ENCODE data around the gene CACNA1C.

Gene CACNA1C

GRCh38 chr12:2642176-2642892, 589.5 kb downstream of the CACNA1C start:
- TF ChIP-seq CTCF (IDR thresholded peaks at IDR 0.05; ENCODE audit: low read depth, low read length, missing control alignments): no peak
- H3K4me3 ChIP-seq (ENCODE audit: low read depth, low read length): no peak overlapping the region
- in situ Hi-C loops (cut with HindIII; ENCODE audit: low sequenced_read_pairs): no loop called here
- no peak for DNase-seq (ENCODE audit: low read depth)

GRCh38 chr12:2642896-2643425, 590.2 kb downstream of the CACNA1C start:
- no peak for TF ChIP-seq CTCF (IDR thresholded peaks at IDR 0.05; ENCODE audit: low read depth, low read length, missing control alignments)
- no peak overlapping the region for H3K4me3 ChIP-seq (ENCODE audit: low read depth, low read length)
- in situ Hi-C loops (cut with HindIII; ENCODE audit: low sequenced_read_pairs): no loop called here
- DNase-seq (ENCODE audit: low read depth): no peak

GRCh38 chr12:2643576-2644135, 590.9 kb downstream of the CACNA1C start:
- in situ Hi-C loops (cut with HindIII; ENCODE audit: low sequenced_read_pairs): no loop called here
- no peak overlapping the region for H3K4me3 ChIP-seq (ENCODE audit: low read depth, low read length)
- no peak for DNase-seq (ENCODE audit: low read depth)
- TF ChIP-seq CTCF (IDR thresholded peaks at IDR 0.05; ENCODE audit: low read depth, low read length, missing control alignments): no peak

GRCh38 chr12:2644683-2645405, 592.1 kb downstream of the CACNA1C start:
- TF ChIP-seq CTCF (IDR thresholded peaks at IDR 0.05; ENCODE audit: low read depth, low read length, missing control alignments): no peak
- in situ Hi-C loops (cut with HindIII; ENCODE audit: low sequenced_read_pairs): no loop called here
- no peak overlapping the region for H3K4me3 ChIP-seq (ENCODE audit: low read depth, low read length)
- no peak for DNase-seq (ENCODE audit: low read depth)

- DNase-seq (ENCODE audit: low read depth): no peak
- no peak for TF ChIP-seq CTCF (IDR thresholded peaks at IDR 0.05; ENCODE audit: low read depth, low read length, missing control alignments)
- H3K4me3 ChIP-seq (ENCODE audit: low read depth, low read length): no peak overlapping the region
- in situ Hi-C loops (cut with HindIII; ENCODE audit: low sequenced_read_pairs): no loop called here
Observed at GRCh38 chr12:2645460-2645859, 592.7 kb downstream of the CACNA1C start.

GRCh38 chr12:2646341-2646740, 593.6 kb downstream of the CACNA1C start:
- in situ Hi-C loops (cut with HindIII; ENCODE audit: low sequenced_read_pairs): no loop called here
- H3K4me3 ChIP-seq (ENCODE audit: low read depth, low read length): no peak overlapping the region
- no peak for TF ChIP-seq CTCF (IDR thresholded peaks at IDR 0.05; ENCODE audit: low read depth, low read length, missing control alignments)
- no peak for DNase-seq (ENCODE audit: low read depth)
